ENCODE results near the gene UGGT2.
"Not testable (repeated sequence)": the region's sequence is repeated elsewhere in the genome, so short reads cannot be mapped to it uniquely, and the experiment has no call there.

Gene UGGT2

GRCh38 chr13:95791084-95791722 lies 262.0 kb downstream of the UGGT2 start:
- no peak for DNase-seq

DNA sequence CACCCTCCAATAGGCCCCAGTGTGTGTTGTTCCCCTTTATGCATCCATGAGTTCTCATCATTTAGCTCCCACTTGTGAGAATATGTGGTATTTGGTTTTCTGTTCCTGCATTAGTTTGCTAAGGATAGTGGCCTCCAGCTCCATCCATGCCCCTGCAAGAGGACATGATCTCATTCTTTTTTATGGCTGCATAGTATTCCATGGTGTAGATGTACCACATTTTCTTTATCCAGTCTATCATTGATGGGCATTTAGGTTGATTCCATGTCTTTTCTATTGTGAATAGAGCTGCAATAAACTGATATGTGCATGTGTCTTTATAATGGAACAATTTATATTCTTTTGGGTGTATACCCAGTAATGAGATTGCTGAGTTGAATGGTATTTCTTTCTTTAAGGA lies 263.9 kb downstream of the UGGT2 start:
- DNase-seq = not testable (repeated sequence)

- no peak for DNase-seq
These were observed 265.1 kb downstream of the UGGT2 start for GRCh38 chr13:95788100-95788463.

DNA sequence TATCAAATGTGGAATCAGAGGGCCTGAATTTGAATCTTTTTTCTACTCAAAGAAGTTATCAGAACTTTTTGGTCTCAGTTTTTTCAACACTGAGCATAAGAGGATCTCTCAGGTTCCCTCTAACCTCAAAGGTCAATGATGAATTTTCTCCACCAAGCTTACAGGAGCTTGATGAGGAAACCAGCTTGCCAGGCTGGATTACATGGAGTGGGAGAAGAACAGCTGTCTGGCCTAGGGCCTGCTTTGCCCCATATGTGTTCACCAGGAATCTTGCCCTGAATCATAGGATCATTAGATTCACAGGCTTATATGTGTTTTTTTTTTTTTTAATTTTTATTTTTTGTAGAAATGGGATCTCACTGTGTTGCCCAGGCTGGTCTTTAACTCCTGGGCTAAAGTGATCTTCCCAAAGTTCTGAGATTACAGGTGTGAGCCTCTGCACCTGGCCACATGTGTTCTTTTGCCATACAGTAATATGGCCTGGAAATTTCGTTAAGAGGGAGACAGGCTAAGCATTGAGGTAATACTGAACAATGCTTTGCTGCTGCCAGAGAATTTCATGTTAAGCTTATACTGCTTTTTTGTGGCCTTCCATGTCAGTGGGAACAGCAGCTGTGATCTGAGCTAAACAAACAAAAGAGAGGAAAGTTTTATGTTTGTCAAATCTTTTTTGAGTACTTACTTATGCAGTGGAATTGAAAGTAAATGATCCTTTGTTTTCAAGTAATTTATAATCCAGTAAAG lies 265.7 kb downstream of the UGGT2 start:
- DNase-seq = no peak

DNA sequence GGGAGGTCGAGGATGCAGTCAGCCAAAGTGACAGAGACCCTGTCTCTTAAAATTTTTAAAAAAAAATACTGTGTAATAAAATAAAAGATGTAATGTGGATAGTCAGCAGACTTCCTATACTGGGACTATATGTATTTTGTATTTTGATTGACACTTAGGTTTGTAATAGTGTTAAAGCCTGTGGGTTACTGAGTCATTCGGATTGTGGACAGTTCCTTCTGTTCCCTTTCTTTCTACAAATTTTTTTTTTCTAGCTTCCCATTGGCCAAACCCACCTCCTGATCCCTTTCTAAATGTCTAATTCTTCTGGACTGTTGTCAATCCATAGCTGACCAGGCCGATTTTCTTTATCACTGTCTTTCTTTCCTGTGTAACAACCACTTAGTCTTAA lies 268.3 kb downstream of the UGGT2 start:
- no peak for DNase-seq

DNA sequence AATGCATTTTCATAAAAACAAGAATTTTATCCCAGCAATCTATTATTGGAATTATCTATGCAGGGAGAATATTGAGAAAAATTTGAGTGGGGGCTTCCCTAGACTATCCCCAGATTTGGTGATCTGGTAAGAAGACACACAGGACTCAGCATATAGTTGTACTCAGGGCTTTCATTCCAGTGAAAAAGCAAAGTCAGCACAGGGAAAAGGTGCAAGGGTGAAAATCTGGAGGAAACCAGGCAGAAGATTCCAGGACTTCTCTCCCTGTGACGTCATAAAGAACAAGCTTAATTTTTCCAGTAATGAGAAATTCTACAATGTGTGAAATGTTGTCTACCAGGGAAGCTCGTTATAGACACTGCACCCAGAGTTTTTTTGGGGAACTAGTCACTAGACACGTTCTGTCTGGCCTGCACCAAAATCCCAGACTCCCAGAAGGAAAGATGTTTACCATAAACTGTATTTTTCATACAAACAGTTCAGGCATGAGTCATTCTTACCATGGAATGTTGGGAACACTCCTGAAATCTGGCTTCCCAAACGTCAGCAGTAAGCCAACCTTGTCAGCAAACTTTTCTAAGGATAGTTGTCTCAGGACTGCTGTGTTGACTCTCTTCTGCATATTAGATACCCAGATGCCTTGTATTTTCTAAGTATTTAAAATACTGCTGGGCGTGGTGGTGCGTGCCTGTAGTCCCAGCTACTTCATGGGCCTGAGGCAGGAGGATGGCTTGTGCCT lies 268.9 kb downstream of the UGGT2 start:
- DNase-seq = no peak

DNA sequence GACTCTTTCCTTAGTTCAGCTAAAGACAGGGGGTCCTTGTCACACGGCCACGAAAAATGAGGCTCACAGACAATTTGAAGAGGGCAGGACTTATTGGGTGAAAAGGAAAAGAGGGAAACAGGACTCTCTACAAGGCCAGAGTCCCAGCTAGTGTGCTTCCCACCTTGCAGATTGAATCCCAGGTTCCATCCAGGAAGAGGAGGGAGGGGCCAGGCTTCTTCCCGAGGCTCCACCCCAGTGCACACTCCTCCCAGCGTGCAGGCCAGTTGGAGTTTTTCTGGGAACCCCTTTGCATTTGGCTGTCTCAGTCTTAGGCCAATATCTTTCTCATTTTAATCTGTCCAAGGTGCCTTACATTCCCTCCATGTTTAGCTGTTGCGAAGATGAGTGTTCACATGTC lies 269.5 kb downstream of the UGGT2 start:
- no peak for DNase-seq

DNA sequence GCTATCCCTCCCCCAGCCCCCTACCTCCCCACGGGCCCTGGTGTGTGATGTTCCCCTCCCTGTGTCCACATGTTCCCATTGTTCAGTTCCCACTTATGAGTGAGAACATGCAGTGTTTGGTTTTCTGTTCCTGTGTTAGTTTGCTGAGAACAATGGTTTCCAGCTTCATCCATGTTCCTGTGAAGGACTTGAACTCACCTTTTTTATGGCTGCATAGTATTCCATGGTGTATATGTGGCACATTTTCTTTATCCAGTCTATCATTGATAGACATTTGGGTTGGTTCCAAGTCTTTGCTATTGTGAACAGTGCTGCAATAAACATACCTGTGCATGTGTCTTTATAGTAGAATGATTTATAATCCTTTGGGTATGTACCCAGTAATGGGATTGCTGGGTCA lies 271.3 kb downstream of the UGGT2 start:
- DNase-seq = not testable (repeated sequence)

- no peak for DNase-seq
These were observed 272.2 kb downstream of the UGGT2 start for GRCh38 chr13:95781016-95781415.

DNA sequence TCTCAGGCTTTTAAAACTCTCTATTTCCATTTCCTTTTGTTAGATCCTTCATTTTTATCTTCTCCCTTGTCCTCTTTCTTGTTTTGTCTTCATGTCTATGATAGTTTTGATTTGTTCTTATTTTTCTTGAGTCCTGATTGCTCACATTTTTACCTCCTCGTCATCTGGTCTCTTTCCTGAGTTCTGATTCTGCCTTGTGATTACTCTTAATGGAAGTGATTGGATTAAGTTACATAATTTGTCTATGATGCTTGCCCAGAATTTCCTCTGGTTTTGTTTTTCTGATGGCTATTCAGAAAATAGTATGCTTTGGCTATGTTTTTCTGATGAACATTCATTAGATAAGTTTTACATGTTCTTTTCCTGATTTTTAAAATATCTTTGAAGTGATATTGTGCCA lies 273.7 kb downstream of the UGGT2 start:
- no peak for DNase-seq

GRCh38 chr13:95771905-95772304 lies 281.3 kb downstream of the UGGT2 start:
- no peak for DNase-seq

DNA sequence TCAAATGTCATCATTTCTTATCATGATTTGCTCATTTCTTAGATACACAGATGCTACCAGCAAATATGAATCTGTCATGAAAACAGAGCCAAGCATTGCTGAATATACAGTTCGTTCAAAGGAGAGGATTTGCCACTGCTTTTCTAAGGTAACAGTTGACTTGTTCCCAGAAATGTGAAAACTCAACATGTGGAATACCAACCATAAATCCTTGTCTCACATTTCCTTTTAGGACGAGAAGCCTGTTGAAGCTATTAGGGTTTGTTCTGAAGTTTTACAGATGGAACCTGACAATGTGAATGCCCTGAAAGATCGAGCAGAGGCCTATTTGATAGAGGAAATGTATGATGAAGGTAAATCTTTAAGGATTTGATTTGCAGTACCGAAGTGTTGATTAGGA lies 289.6 kb downstream of the UGGT2 start:
- DNase-seq = no peak

- not testable (repeated sequence) for DNase-seq
These were observed 290.6 kb downstream of the UGGT2 start for GRCh38 chr13:95762626-95763025.

DNA sequence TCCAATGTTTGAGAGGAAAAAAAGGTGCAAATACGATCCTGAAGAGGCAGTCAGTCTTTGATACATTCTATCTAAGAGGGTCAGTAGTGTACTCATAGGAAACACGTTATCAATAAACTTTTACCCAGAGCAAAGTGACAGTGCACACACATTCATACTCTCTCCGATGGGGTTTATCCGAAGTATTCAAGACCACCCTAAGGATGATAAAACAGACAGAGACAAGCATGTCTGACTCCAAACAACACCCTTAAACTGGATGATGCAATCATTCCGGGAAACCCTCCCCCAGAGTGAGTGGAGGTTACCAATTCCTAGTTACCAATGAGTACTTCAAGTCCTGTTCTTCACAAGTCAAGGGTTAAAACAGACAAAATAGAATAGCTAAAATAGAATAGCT lies 297.1 kb downstream of the UGGT2 start:
- no peak for DNase-seq

GRCh38 chr13:95754069-95754468 lies 299.1 kb downstream of the UGGT2 start:
- DNase-seq = no peak

GRCh38 chr13:95752677-95753076 lies 300.5 kb downstream of the UGGT2 start:
- no peak for DNase-seq

All from activated naive CD4-positive, alpha-beta T cell (primary cell).